ENCODE measurements around the gene CCDC191. TPM values are rescaled to one million over a fixed set of nuclear protein-coding genes. Genes with fewer than 3 reads are reported as not detected.

The CCDC191 gene
- total and polyA plus RNA-seq, 9 of the 15 experiments (the other 6 are each of a cell fraction or from before 2014, with no cell fraction given): 0.10 to 0.55 (median 0.22) TPM

GRCh38 chr3:114086356-114086755 lies 30.0 kb upstream of the CCDC191 start:
- POLR2A ChIA-PET: no interaction called here
- no peak overlapping the region for H3K9ac ChIP-seq (ENCODE audit: insufficient read depth in 1 of 2, low read depth in 2 of 2, low read length in 2 of 2)
- intact Hi-C loops (cut with micrococcal nuclease): no loop called here

More at GRCh38 chr3:114086356-114086755, 30.0 kb upstream of the CCDC191 start:
- no peaks in the 10 kb centered on the region for H3K79me2 ChIP-seq (ENCODE audit: control insufficient read depth, insufficient read depth, low read length)
- H3K27me3 ChIP-seq (ENCODE audit: control insufficient read depth in 2 of 2, insufficient read depth in 2 of 2, low read length in 2 of 2): no peaks in the 10 kb centered on the region
- no peaks in the 10 kb centered on the region for H3K9me1 ChIP-seq (ENCODE audit: control insufficient read depth, insufficient read depth, low read length)
- CTCF ChIA-PET (ENCODE audit: low intra/inter-chr PET ratio): no interaction called here
- no peak overlapping the region for H3K4me3 ChIP-seq
- 95% methylated on average over 2 of the region's 2 CpGs for WGBS (ENCODE audit: insufficient coverage, low coverage, missing lambda C conversion rate)
- in situ Hi-C loops (cut with MboI): no loop called here
- DNase-seq (ENCODE audit: extremely low read depth in 1 of 4, low spot score in 3 of 4) (no peak), ATAC-seq (no peak), FAIRE-seq (no peak)
- no TSS peak for BruUV-seq (replicated peaks)
- H3K9me3 ChIP-seq (replicated peaks; ENCODE audit: control insufficient read depth, insufficient read depth, low read depth, low read length): no peaks in the 10 kb centered on the region
- no peak overlapping the region for H3K4me2 ChIP-seq (ENCODE audit: insufficient read depth, low read length)
- no peaks in the 10 kb centered on the region for H4K20me1 ChIP-seq (replicated peaks; ENCODE audit: control insufficient read depth, insufficient read depth, low read length)
- no peaks in the 10 kb centered on the region for H3K4me1 ChIP-seq (replicated peaks in 1 of 2; ENCODE audit: control insufficient read depth in 2 of 2, insufficient read depth in 2 of 2, low read length in 2 of 2)
- no peak overlapping the region for H3K27ac ChIP-seq (ENCODE audit: extremely low read depth, low read depth, low read length)
- H2AFZ ChIP-seq (ENCODE audit: low read depth, low read length): no peak overlapping the region
- TF ChIP-seq ZNF707 (CRISPR knock-in tag; conservative IDR thresholded peaks at IDR 0.05) (no peak), BCOR (IDR thresholded peaks at IDR 0.05) (no peak), ATF1 (CRISPR knock-in tag; IDR thresholded peaks at IDR 0.05) (no peak), ATF1 (tag; IDR thresholded peaks at IDR 0.05) (no peak), THAP12 (CRISPR knock-in tag; IDR thresholded peaks at IDR 0.05) (no peak), TOE1 (IDR thresholded peaks at IDR 0.05; ENCODE audit: borderline replicate concordance) (no peak), TOE1 (CRISPR knock-in tag; IDR thresholded peaks at IDR 0.05; ENCODE audit: borderline replicate concordance, low read depth) (no peak), EHMT2 (IDR thresholded peaks at IDR 0.05) (no peak), MTA2 (IDR thresholded peaks at IDR 0.05; ENCODE audit: low read depth) (no peak), MYBL2 (IDR thresholded peaks at IDR 0.05; ENCODE audit: low read depth) (no peak), MYBL2 (CRISPR knock-in tag; IDR thresholded peaks at IDR 0.05; ENCODE audit: borderline replicate concordance) (no peak), ZNF224 (CRISPR knock-in tag; IDR thresholded peaks at IDR 0.05) (no peak), RFX7 (CRISPR knock-in tag; IDR thresholded peaks at IDR 0.05) (no peak), HMG20B (CRISPR knock-in tag; IDR thresholded peaks at IDR 0.05) (no peak), SAFB2 (IDR thresholded peaks at IDR 0.05; ENCODE audit: borderline replicate concordance, low read depth, low read length, severe bottlenecking) (no peak), ZNF696 (CRISPR knock-in tag; conservative IDR thresholded peaks at IDR 0.05) (no peak), TBL1XR1 (IDR thresholded peaks at IDR 0.05; ENCODE audit: low read length in 2 of 2) (no peak), ETS2 (tag; IDR thresholded peaks at IDR 0.05; ENCODE audit: borderline replicate concordance, poor library complexity, severe bottlenecking) (no peak), ZNF239 (CRISPR knock-in tag; IDR thresholded peaks at IDR 0.05) (no peak)
- H3K36me3 ChIP-seq (ENCODE audit: control insufficient read depth, insufficient read depth, low read length): peaks cover 47% of the 10 kb centered on the region; the same call in 2 of the 3 replicates

Data from K562 (cell line).